NCI-H2107 (cell line): ENCODE measurements around the gene PRSS57.

Experiments
- DNase-seq: peaks from one replicate; lab custom pipeline; 2025; lab: John Stamatoyannopoulos, UW

PRSS57 gene

DNA sequence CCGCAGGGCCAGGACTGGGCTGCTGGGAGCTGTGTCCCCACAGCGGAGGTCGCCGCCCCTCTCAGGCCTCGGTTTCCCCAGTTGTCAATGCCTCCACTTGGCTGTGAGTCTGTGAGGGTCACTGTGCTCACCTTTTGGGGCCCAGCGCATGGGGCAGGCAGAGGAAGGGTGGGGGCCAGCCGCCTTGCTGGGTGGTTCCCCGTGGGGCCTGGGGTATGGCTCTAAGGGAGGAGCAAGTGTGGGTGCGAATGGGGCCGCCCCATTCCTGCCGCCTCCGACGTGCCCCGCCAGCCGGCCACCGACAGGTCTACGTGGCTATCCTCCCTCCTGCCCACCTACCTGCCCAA is 56.4 kb downstream of the PRSS57 start:
- no peak for DNase-seq
